ENCODE results near the gene USHBP1.
"Not testable (repeated sequence)": the region's sequence is repeated elsewhere in the genome, so short reads cannot be mapped to it uniquely, and the experiment has no call there.

USHBP1 gene

GRCh38 chr19:17295551-17295950 lies 31.0 kb upstream of the USHBP1 start:
- not testable (repeated sequence) for DNase-seq

GRCh38 chr19:17294051-17294891 lies 29.7 kb upstream of the USHBP1 start:
- no peak for DNase-seq

GRCh38 chr19:17293605-17294004 lies 29.1 kb upstream of the USHBP1 start:
- no peak for DNase-seq

- DNase-seq = peak; percentile 88
These were observed 27.9 kb upstream of the USHBP1 start for GRCh38 chr19:17292301-17293074.

GRCh38 chr19:17289489-17289888 lies 24.9 kb upstream of the USHBP1 start:
- DNase-seq = peak; percentile 51

- DNase-seq = no peak
These were observed 22.2 kb upstream of the USHBP1 start for GRCh38 chr19:17286752-17287151.

- no peak for DNase-seq
These were observed 21.7 kb upstream of the USHBP1 start for GRCh38 chr19:17286263-17286662.

GRCh38 chr19:17285415-17286135 lies 21.0 kb upstream of the USHBP1 start:
- no peak for DNase-seq

- DNase-seq = no peak
These were observed 19.0 kb upstream of the USHBP1 start for GRCh38 chr19:17283504-17283996.

GRCh38 chr19:17282488-17283125 lies 18.1 kb upstream of the USHBP1 start:
- peak; percentile 97 for DNase-seq

GRCh38 chr19:17281391-17282304 lies 17.1 kb upstream of the USHBP1 start, which contains the start of gene ANKLE1:
Gene ANKLE1 (plus strand): TSS chr19:17281901. CDS start chr19:17281921, 20 bp downstream.
- peak; percentile 58 for DNase-seq

- no peak for DNase-seq
These were observed 14.9 kb upstream of the USHBP1 start for GRCh38 chr19:17279436-17279835.

- DNase-seq = no peak
These were observed 11.1 kb upstream of the USHBP1 start for GRCh38 chr19:17275441-17276175.

- not testable (repeated sequence) for DNase-seq
These were observed 10.3 kb upstream of the USHBP1 start for GRCh38 chr19:17274892-17275291.

- no peak for DNase-seq
These were observed 4.2 kb upstream of the USHBP1 start for GRCh38 chr19:17268754-17269153.

GRCh38 chr19:17266975-17267788 lies 2.6 kb upstream of the USHBP1 start, which contains the start of gene BABAM1:
Gene BABAM1 (plus strand): TSS chr19:17267443. CDS start chr19:17268807, 1,364 bp downstream.
- DNase-seq = peak; percentile 96

GRCh38 chr19:17266589-17266974 lies 2.0 kb upstream of the USHBP1 start:
- DNase-seq = no peak

- no peak for DNase-seq
These were observed 1.5 kb upstream of the USHBP1 start for GRCh38 chr19:17266026-17266425.

Measured in retina (tissue), 1 donor.